Neural progenitor cell (in vitro differentiated cells): ENCODE data around the gene LGI4. TPM values are rescaled to one million over a fixed set of nuclear protein-coding genes. Genes with fewer than 3 reads are reported as not detected.

Experiments
- DNase-seq: peaks from one replicate; pipeline ENCODE4 v3.0.0-alpha.2; 2016; ENCODE audit warnings: low spot score
- H2AFZ ChIP-seq: fragments of 200-600 bp; sonication (generic); replicated peaks from 2 replicates; pipeline ENCODE4 v1.6.1; 2016; ENCODE audit warnings: antibody characterized with exemption
- H3F3A ChIP-seq: fragments of 200-600 bp; sonication (generic); 2 replicates; pipeline ENCODE4 v1.6.1; 2016; ENCODE audit warnings: antibody characterized with exemption, low read depth
- H3K27ac ChIP-seq: fragments of 200-600 bp; sonication (generic); 2 replicates; pipeline ENCODE4 v1.5.1; 2016; ENCODE audit warnings: mild to moderate bottlenecking
- H3K27me3 ChIP-seq: fragments of 200-600 bp; sonication (generic); 2 replicates; pipeline ENCODE4 v1.6.1; 2016; ENCODE audit warnings: mild to moderate bottlenecking, moderate library complexity
- H3K36me3 ChIP-seq: fragments of 200-600 bp; sonication (generic); 2 replicates; pipeline ENCODE4 v1.5.1; 2016
- H3K4me1 ChIP-seq: fragments of 200-600 bp; sonication (generic); 2 replicates; pipeline ENCODE4 v1.6.1; 2016; ENCODE audit warnings: mixed run types
- H3K4me2 ChIP-seq: fragments of 200-600 bp; sonication (generic); 2 replicates; pipeline ENCODE4 v1.6.1; 2016
- H3K4me3 ChIP-seq: fragments of 200-600 bp; sonication (generic); 2 replicates; pipeline ENCODE4 v1.5.1; 2016
- H3K79me2 ChIP-seq: fragments of 200-600 bp; sonication (generic); 2 replicates; pipeline ENCODE4 v1.6.1; 2016; ENCODE audit warnings: low read depth
- H3K9ac ChIP-seq: fragments of 200-600 bp; sonication (generic); 2 replicates; pipeline ENCODE4 v1.6.1; 2016
- H3K9me3 ChIP-seq: fragments of 200-600 bp; sonication (generic); 2 replicates; pipeline ENCODE4 v1.5.1; 2016; ENCODE audit warnings: low read depth
- H4K20me1 ChIP-seq: fragments of 200-600 bp; sonication (generic); 2 replicates; pipeline ENCODE4 v1.6.1; 2016; ENCODE audit warnings: low read depth
- H3K27ac Mint-ChIP-seq: 3 replicates; pipeline ENCODE4 v1.8.0; 2021; ENCODE audit warnings: mixed read lengths
- H3K27me3 Mint-ChIP-seq: 2 replicates; pipeline ENCODE4 v1.8.0; 2022; ENCODE audit warnings: low read depth, mild to moderate bottlenecking, inconsistent platforms, moderate library complexity, mixed read lengths; ENCODE audit not compliant: insufficient read depth
- H3K36me3 Mint-ChIP-seq: 3 replicates; pipeline ENCODE4 v1.8.0; 2021; ENCODE audit warnings: mixed read lengths
- H3K4me1 Mint-ChIP-seq: 3 replicates; pipeline ENCODE4 v1.8.0; 2021; ENCODE audit warnings: mixed read lengths
- H3K4me3 Mint-ChIP-seq: 3 replicates; pipeline ENCODE4 v1.8.0; 2021; ENCODE audit warnings: mild to moderate bottlenecking, moderate library complexity, mixed read lengths
- H3K9me3 Mint-ChIP-seq: 3 replicates; pipeline ENCODE4 v1.8.0; 2020; ENCODE audit warnings: mixed read lengths
- EZH2 ChIP-seq: fragments of 200-600 bp; sonication (generic); IDR thresholded peaks from 2 replicates; pipeline ENCODE4 v1.6.1; 2017; ENCODE audit warnings: antibody characterized with exemption, mild to moderate bottlenecking, moderate library complexity
- EZH2phosphoT487 ChIP-seq: fragments of 200-600 bp; sonication (generic); IDR thresholded peaks from 2 replicates; pipeline ENCODE4 v1.6.1; 2017; ENCODE audit warnings: antibody characterized with exemption
- total RNA-seq: library from RNA; depleted of rRNA; stranded (reverse); fragments of >200 nt; gene quantifications from 2 replicates; pipeline ENCODE4 v1.2.3, GENCODE V29; 2015; ENCODE audit warnings: low replicate concordance
- TF ChIP-seq, protein P1 (sequence below): fragments of 200-600 bp; sonication (generic); IDR thresholded peaks from 2 replicates; pipeline ENCODE4 v1.5.1; 2017; ENCODE audit warnings: antibody characterized with exemption, mild to moderate bottlenecking

Gene LGI4
- total RNA-seq, 1 donor from 2014 or later, result not detected

- Mint-ChIP-seq H3K36me3 (no peaks in the 10 kb centered on the region), H3K4me3 (no peak overlapping the region), H3K9me3 (no peaks in the 10 kb centered on the region), H3K4me1 (no peaks in the 10 kb centered on the region), H3K27me3 (peaks cover 6% of the 10 kb centered on the region), H3K27ac (peak overlapping the region; percentile 34)
- H4K20me1 ChIP-seq, result no peaks in the 10 kb centered on the region
- DNase-seq, result no peak
- no peak overlapping the region for H3K9ac ChIP-seq
- no peaks in the 10 kb centered on the region for H3K4me1 ChIP-seq
- H3K4me2 ChIP-seq, result no peak overlapping the region
- H3F3A ChIP-seq, result no peaks in the 10 kb centered on the region
- no peaks in the 10 kb centered on the region for H3K9me3 ChIP-seq
- H3K27me3 ChIP-seq, result peaks cover 5% of the 10 kb centered on the region
- no peak overlapping the region for H2AFZ ChIP-seq
- no peak overlapping the region for H3K4me3 ChIP-seq
- no peaks in the 10 kb centered on the region for H3K36me3 ChIP-seq
- H3K27ac ChIP-seq, result no peak overlapping the region
- TF ChIP-seq, protein P1, sequence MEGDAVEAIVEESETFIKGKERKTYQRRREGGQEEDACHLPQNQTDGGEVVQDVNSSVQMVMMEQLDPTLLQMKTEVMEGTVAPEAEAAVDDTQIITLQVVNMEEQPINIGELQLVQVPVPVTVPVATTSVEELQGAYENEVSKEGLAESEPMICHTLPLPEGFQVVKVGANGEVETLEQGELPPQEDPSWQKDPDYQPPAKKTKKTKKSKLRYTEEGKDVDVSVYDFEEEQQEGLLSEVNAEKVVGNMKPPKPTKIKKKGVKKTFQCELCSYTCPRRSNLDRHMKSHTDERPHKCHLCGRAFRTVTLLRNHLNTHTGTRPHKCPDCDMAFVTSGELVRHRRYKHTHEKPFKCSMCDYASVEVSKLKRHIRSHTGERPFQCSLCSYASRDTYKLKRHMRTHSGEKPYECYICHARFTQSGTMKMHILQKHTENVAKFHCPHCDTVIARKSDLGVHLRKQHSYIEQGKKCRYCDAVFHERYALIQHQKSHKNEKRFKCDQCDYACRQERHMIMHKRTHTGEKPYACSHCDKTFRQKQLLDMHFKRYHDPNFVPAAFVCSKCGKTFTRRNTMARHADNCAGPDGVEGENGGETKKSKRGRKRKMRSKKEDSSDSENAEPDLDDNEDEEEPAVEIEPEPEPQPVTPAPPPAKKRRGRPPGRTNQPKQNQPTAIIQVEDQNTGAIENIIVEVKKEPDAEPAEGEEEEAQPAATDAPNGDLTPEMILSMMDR, result no peak
- no peak for TF ChIP-seq EZH2
- TF ChIP-seq EZH2phosphoT487, result no peak
- H3K79me2 ChIP-seq, result no peaks in the 10 kb centered on the region
Measured at GRCh38 chr19:35095667-35096368, 39.0 kb downstream of the LGI4 start.

GRCh38 chr19:35094656-35095055 lies 40.2 kb downstream of the LGI4 start:
- H3K36me3 Mint-ChIP-seq, result no peaks in the 10 kb centered on the region
- H3K27me3 Mint-ChIP-seq, result peaks cover 4% of the 10 kb centered on the region

GRCh38 chr19:35093941-35094647 lies 40.8 kb downstream of the LGI4 start:
- Histone ChIP-seq H2AFZ (no peak overlapping the region), H3K4me3 (no peak overlapping the region), H4K20me1 (no peaks in the 10 kb centered on the region), H3K4me2 (no peak overlapping the region), H3K36me3 (no peaks in the 10 kb centered on the region), H3K4me1 (no peaks in the 10 kb centered on the region), H3F3A (no peaks in the 10 kb centered on the region), H3K9me3 (no peaks in the 10 kb centered on the region), H3K27me3 (peaks cover 8% of the 10 kb centered on the region), H3K79me2 (no peaks in the 10 kb centered on the region), H3K9ac (no peak overlapping the region), H3K27ac (no peak overlapping the region)
- peaks cover 6% of the 10 kb centered on the region for H3K27me3 Mint-ChIP-seq
- TF ChIP-seq, protein P1, result no peak
- no peak for TF ChIP-seq EZH2
- TF ChIP-seq EZH2phosphoT487, result no peak
- H3K9me3 Mint-ChIP-seq, result no peaks in the 10 kb centered on the region
- H3K27ac Mint-ChIP-seq, result peak overlapping the region; percentile 1
- H3K4me3 Mint-ChIP-seq, result no peak overlapping the region
- no peaks in the 10 kb centered on the region for H3K36me3 Mint-ChIP-seq
- no peak for DNase-seq
- H3K4me1 Mint-ChIP-seq, result no peaks in the 10 kb centered on the region

More at GRCh38 chr19:35094656-35095055, 40.2 kb downstream of the LGI4 start:
- no peak for DNase-seq
- no peaks in the 10 kb centered on the region for H3K4me1 Mint-ChIP-seq
- H2AFZ ChIP-seq, result no peak overlapping the region
- no peak overlapping the region for H3K4me2 ChIP-seq
- no peaks in the 10 kb centered on the region for H3K9me3 ChIP-seq
- H3K36me3 ChIP-seq, result no peaks in the 10 kb centered on the region
- no peaks in the 10 kb centered on the region for H3K9me3 Mint-ChIP-seq
- no peak overlapping the region for H3K9ac ChIP-seq
- no peak overlapping the region for H3K4me3 Mint-ChIP-seq
- peaks cover 8% of the 10 kb centered on the region for H3K27me3 ChIP-seq
- no peaks in the 10 kb centered on the region for H3F3A ChIP-seq
- no peaks in the 10 kb centered on the region for H3K4me1 ChIP-seq
- H3K27ac ChIP-seq, result no peak overlapping the region
- no peak overlapping the region for H3K4me3 ChIP-seq
- TF ChIP-seq, protein P1, result no peak
- TF ChIP-seq EZH2phosphoT487, result no peak
- TF ChIP-seq EZH2, result no peak
- H3K27ac Mint-ChIP-seq, result no peak overlapping the region
- no peaks in the 10 kb centered on the region for H4K20me1 ChIP-seq
- H3K79me2 ChIP-seq, result no peaks in the 10 kb centered on the region
